Caco-2 (cell line): Measurements from ENCODE around the gene STK24. TPM values are rescaled to one million over a fixed set of nuclear protein-coding genes. Genes with fewer than 3 reads are reported as not detected.

Source experiments
- BruUV-seq: library from RNA; stranded (reverse); fragments of 400-500 nt; replicated peaks from 2 replicates; lab custom pipeline; 2021; lab: Mats Ljungman, UMichigan
- CTCF ChIA-PET: fragments of 300-600 bp; sonication (Branson Sonifier 250); formaldehyde crosslinking; loops from one replicate; lab custom pipeline; 2022; ENCODE audit warnings: antibody characterized with exemption; lab: Charles Lee
- POLR2A ChIA-PET: fragments of 300-600 bp; sonication (Branson Sonifier 250); formaldehyde crosslinking; loops from one replicate; lab custom pipeline; 2022; ENCODE audit warnings: antibody characterized with exemption; lab: Charles Lee
- DNase-seq, 2 experiments: peaks; one replicate each; pipeline versions ENCODE4 v3.0.0 to v3.0.0-alpha.2; 2020 to 2022
- H3K27me3 ChIP-seq: replicated peaks from 2 replicates; pipeline ENCODE4 v1.6.0; 2011; ENCODE audit warnings: low read length; ENCODE audit not compliant: control insufficient read depth, insufficient read depth
- H3K36me3 ChIP-seq: 2 replicates; pipeline ENCODE4 v1.5.1; 2011; ENCODE audit warnings: low read length; ENCODE audit not compliant: control insufficient read depth, insufficient read depth
- H3K4me1 ChIP-seq: fragments of 250-450 bp; sonication (Bioruptor Pico); 2 replicates; pipeline ENCODE4 v1.5.1; 2020; ENCODE audit warnings: mild to moderate bottlenecking
- H3K4me3 ChIP-seq: 2 replicates; pipeline ENCODE4 v1.5.1; 2011; ENCODE audit warnings: low read depth, mild to moderate bottlenecking, control low read depth, low read length
- H3K9me3 ChIP-seq: fragments of 250-450 bp; sonication (Bioruptor Pico); 2 replicates; pipeline ENCODE4 v1.5.1; 2020; ENCODE audit warnings: mild to moderate bottlenecking, moderate library complexity
- H3K27ac Mint-ChIP-seq: one replicate; pipeline ENCODE4 v1.8.0; 2022; ENCODE audit warnings: mixed read lengths; ENCODE audit not compliant: unreplicated experiment
- H3K27me3 Mint-ChIP-seq: one replicate; pipeline ENCODE4 v1.8.0; 2022; ENCODE audit warnings: mixed read lengths; ENCODE audit not compliant: insufficient read depth, unreplicated experiment
- H3K36me3 Mint-ChIP-seq: one replicate; pipeline ENCODE4 v1.8.0; 2022; ENCODE audit warnings: mild to moderate bottlenecking, mixed read lengths; ENCODE audit not compliant: insufficient read depth, unreplicated experiment
- H3K4me1 Mint-ChIP-seq: one replicate; pipeline ENCODE4 v1.8.0; 2022; ENCODE audit warnings: low read depth, mixed read lengths; ENCODE audit not compliant: unreplicated experiment
- H3K4me3 Mint-ChIP-seq: one replicate; pipeline ENCODE4 v1.8.0; 2022; ENCODE audit warnings: mild to moderate bottlenecking, moderate library complexity, mixed read lengths; ENCODE audit not compliant: unreplicated experiment
- H3K9me3 Mint-ChIP-seq: one replicate; pipeline ENCODE4 v1.8.0; 2022; ENCODE audit warnings: mixed read lengths; ENCODE audit not compliant: unreplicated experiment
- intact Hi-C: fragments of 100-400 bp; cut with micrococcal nuclease; formaldehyde crosslinking; loops from one replicate; pipeline ENCODE4 v1.10.0; 2022; ENCODE audit not compliant: unreplicated experiment
- total RNA-seq: library from RNA; stranded (reverse); gene quantifications from 2 replicates; pipeline ENCODE4 v1.2.3, GENCODE V29; 2022
- TF ChIP-seq, protein P1 (sequence below), 2 experiments: fragments of 200-600 bp in 1 of 2; IDR thresholded peaks; 1 replicate in 1 of 2; 2 replicates in 1 of 2; pipeline versions ENCODE4 v1.5.1 to v1.8.0; 2011 to 2022; ENCODE audit warnings: antibody characterized with exemption in 1 of 2, control low read depth in 1 of 2, inconsistent platforms in 1 of 2, low read depth in 1 of 2, low read length in 1 of 2, mild to moderate bottlenecking in 1 of 2, moderate library complexity in 1 of 2; ENCODE audit not compliant: insufficient read depth in 1 of 2, severe bottlenecking in 1 of 2, unreplicated experiment in 1 of 2

Gene STK24
- total RNA-seq, 1 experiment from 2014 or later, result 253 TPM

DNA sequence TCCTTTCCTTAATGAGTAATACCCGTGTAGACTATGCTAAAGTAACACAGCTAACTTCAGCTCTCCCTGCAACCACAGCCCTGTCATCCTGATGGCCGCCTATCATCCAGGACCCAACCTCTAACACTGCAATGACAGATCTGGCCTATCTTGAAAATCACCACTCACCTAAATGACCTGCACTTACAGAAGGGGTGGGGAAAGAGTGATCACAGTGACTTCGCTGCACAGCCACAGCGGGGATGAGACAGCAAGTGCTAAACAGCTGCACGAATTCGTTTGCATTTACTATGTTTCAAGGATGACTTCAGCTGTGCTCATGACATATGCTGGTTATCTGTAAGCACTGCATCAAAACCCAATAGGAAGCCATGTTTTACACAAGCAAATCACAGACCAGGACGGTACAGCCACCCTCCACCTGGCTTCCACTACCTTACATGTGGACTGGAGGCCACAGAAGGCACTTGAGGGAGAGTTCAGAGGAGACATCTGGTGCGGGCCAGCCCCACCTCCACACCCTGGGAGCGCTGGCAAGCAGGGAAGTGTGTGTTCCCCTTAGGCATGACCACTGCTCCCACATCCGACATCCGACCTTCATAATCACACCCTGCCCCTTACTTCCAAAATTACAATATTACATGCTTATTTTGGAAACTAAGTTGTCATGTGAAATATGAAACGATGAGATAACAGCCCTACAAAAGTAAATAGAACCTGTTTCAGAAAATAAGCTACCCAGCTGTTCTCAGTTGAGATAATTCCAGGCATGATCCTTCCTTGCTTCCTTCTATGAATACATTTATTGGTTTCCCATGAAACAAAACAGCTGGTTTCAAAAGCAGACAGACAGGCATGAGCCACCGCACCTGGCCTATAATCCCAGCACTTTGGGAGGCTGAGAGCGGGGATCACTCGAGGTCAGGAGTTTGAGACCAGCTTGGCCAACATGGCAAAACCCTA lies 95.7 kb downstream of the STK24 start:
- POLR2A ChIA-PET, result no interaction called here
- Histone ChIP-seq H3K4me3 (no peak overlapping the region), H3K9me3 (no peaks in the 10 kb centered on the region), H3K36me3 (peaks cover 4% of the 10 kb centered on the region), H3K4me1 (peaks cover 26% of the 10 kb centered on the region), H3K27me3 (no peaks in the 10 kb centered on the region)
- no peaks in the 10 kb centered on the region for H3K9me3 Mint-ChIP-seq
- TF ChIP-seq, protein P1, sequence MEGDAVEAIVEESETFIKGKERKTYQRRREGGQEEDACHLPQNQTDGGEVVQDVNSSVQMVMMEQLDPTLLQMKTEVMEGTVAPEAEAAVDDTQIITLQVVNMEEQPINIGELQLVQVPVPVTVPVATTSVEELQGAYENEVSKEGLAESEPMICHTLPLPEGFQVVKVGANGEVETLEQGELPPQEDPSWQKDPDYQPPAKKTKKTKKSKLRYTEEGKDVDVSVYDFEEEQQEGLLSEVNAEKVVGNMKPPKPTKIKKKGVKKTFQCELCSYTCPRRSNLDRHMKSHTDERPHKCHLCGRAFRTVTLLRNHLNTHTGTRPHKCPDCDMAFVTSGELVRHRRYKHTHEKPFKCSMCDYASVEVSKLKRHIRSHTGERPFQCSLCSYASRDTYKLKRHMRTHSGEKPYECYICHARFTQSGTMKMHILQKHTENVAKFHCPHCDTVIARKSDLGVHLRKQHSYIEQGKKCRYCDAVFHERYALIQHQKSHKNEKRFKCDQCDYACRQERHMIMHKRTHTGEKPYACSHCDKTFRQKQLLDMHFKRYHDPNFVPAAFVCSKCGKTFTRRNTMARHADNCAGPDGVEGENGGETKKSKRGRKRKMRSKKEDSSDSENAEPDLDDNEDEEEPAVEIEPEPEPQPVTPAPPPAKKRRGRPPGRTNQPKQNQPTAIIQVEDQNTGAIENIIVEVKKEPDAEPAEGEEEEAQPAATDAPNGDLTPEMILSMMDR (IDR thresholded peaks at IDR 0.05; ENCODE audit: insufficient read depth in 1 of 2, low read depth in 1 of 2, low read length in 1 of 2, severe bottlenecking in 1 of 2, unreplicated experiment in 1 of 2), result no peak
- H3K27me3 Mint-ChIP-seq, result no peaks in the 10 kb centered on the region
- H3K36me3 Mint-ChIP-seq, result peaks cover 88% of the 10 kb centered on the region
- CTCF ChIA-PET, result interaction anchor here (1.7 to 1.8 kb wide), 2 partner anchors 172 to 192 kb away, joined by 8 to 12 read pairs; no protein-coding TSS in a partner anchor
- peak overlapping the region; percentile 53 for H3K27ac Mint-ChIP-seq
- no peak overlapping the region for H3K4me3 Mint-ChIP-seq
- intact Hi-C loops, result loop anchor here (5.0 kb wide), 1 partner anchor 76 kb away; no protein-coding TSS in a partner anchor
- no peak for DNase-seq
- BruUV-seq, result no TSS peak
- peaks cover 52% of the 10 kb centered on the region for H3K4me1 Mint-ChIP-seq

DNA sequence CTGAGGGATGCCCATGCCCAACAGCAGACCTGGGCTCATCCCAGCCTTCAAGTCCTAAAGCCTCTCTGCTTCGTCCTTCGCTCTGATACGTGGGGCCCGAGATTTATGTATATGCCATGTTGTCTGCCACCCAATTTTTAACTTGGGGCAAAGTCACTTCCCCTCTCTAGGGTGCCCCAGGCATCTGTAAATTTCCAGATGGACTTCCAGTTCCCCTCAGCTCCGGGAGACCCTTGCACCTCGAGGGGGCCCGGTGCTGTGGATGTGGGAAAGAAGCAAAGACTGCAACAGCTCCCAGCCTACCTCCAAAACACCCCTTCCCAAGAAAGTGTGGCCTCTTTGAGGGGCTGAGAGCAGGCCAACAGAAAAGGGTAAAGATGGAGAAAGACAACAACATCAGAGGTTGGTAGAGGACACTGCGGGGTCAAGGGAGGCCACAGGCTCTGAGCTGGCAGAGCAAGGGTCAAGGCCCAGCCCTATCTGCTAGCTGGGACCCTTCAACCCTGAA lies 97.4 kb downstream of the STK24 start:
- BruUV-seq, result no TSS peak
- CTCF ChIA-PET, result no interaction called here
- no peaks in the 10 kb centered on the region for H3K9me3 Mint-ChIP-seq
- H3K4me1 ChIP-seq, result peaks cover 11% of the 10 kb centered on the region
- H3K4me3 ChIP-seq, result no peak overlapping the region
- peaks cover 4% of the 10 kb centered on the region for H3K36me3 ChIP-seq
- POLR2A ChIA-PET, result no interaction called here
- H3K9me3 ChIP-seq, result no peaks in the 10 kb centered on the region
- TF ChIP-seq, protein P1 (IDR thresholded peaks at IDR 0.05; ENCODE audit: insufficient read depth in 1 of 2, low read depth in 1 of 2, low read length in 1 of 2, severe bottlenecking in 1 of 2, unreplicated experiment in 1 of 2), result no peak
- DNase-seq, result no peak
- intact Hi-C loops, result loop anchor here (5.0 kb wide), 1 partner anchor 78 kb away; no protein-coding TSS in a partner anchor
- H3K27me3 ChIP-seq, result no peaks in the 10 kb centered on the region
- peaks cover 37% of the 10 kb centered on the region for H3K4me1 Mint-ChIP-seq
- peaks cover 86% of the 10 kb centered on the region for H3K36me3 Mint-ChIP-seq
- H3K4me3 Mint-ChIP-seq, result no peak overlapping the region
- H3K27ac Mint-ChIP-seq, result peak overlapping the region; percentile 64
- H3K27me3 Mint-ChIP-seq, result no peaks in the 10 kb centered on the region
